HCT116 (cell line): ENCODE measurements around the gene ACSS3. TPM values are rescaled to one million over a fixed set of nuclear protein-coding genes. Genes with fewer than 3 reads are reported as not detected.

ENCODE experiments used
- ATAC-seq: fragments of 200-7000 bp; cut with Tn5 transposase; 2 replicates; pipeline ENCODE4 v1.9.1; 2020; ENCODE audit warnings: mild to moderate bottlenecking, moderate library complexity
- BruUV-seq: library from RNA; stranded (reverse); fragments of 400-500 nt; replicated peaks from 2 replicates; lab custom pipeline; 2021; lab: Mats Ljungman, UMichigan
- CTCF ChIA-PET: fragments of 300-600 bp; sonication (Branson Sonifier 250); formaldehyde crosslinking; loops from one replicate; lab custom pipeline; 2021; ENCODE audit warnings: antibody characterized with exemption; lab: Charles Lee
- POLR2A ChIA-PET: fragments of 300-600, 350-600 bp; sonication (Branson Sonifier 250); formaldehyde crosslinking; loops from one replicate; lab custom pipeline; 2021; ENCODE audit warnings: antibody characterized with exemption; lab: Charles Lee
- RAD21 ChIA-PET, 2 experiments: fragments of 300-600 bp; sonication (Branson Sonifier 250); formaldehyde crosslinking; loops; one replicate each; lab custom pipeline; 2023; ENCODE audit warnings: low total read pairs in 2 of 2; ENCODE audit not compliant: uncharacterized antibody in 2 of 2, unreplicated experiment in 2 of 2, low non-redundant PET in 1 of 2; lab: Charles Lee
- DNase-seq: peaks from one replicate; pipeline ENCODE4 v3.0.0-alpha.2; 2010; ENCODE audit warnings: low read depth, low spot score
- H2AFZ ChIP-seq: fragments of 200-600 bp; shearing (Covaris generic), sonication (generic); 2 replicates; pipeline ENCODE4 v1.6.1; 2017; ENCODE audit warnings: low read depth, mixed run types, mixed read lengths, antibody characterized with exemption, low read length; ENCODE audit not compliant: poor library complexity, severe bottlenecking
- H3K27ac ChIP-seq: 2 replicates; pipeline ENCODE4 v1.5.1; 2012; ENCODE audit warnings: low read depth, low read length
- H3K27me3 ChIP-seq: fragments of 200-600 bp; sonication (generic); 2 replicates; pipeline ENCODE4 v1.6.1; 2016; ENCODE audit warnings: mixed run types, low read length, mixed read lengths; ENCODE audit not compliant: insufficient read depth
- H3K36me3 ChIP-seq, 2 experiments: fragments of 200-500 bp in 1 of 2; fragments of 200-600 bp in 1 of 2; sonication (Bioruptor generic) in 1 of 2; sonication (generic) in 1 of 2; 2 replicates each; pipeline versions ENCODE4 v1.5.1 to v1.6.1; 2014 to 2016; ENCODE audit warnings: low read length in 2 of 2, inconsistent platforms in 1 of 2, mixed read lengths in 1 of 2, mixed run types in 1 of 2; ENCODE audit not compliant: insufficient read depth in 2 of 2, control insufficient read depth in 1 of 2
- H3K4me1 ChIP-seq, 2 experiments: fragments of 200-600 bp in 1 of 2; sonication (generic) in 1 of 2; 2 replicates each; pipeline versions ENCODE4 v1.5.1 to v1.6.1; 2012 to 2017; ENCODE audit warnings: low read length in 2 of 2, inconsistent platforms in 1 of 2, mild to moderate bottlenecking in 1 of 2, mixed read lengths in 1 of 2, mixed run types in 1 of 2, moderate library complexity in 1 of 2; ENCODE audit not compliant: insufficient read depth in 2 of 2, control insufficient read depth in 1 of 2
- H3K4me2 ChIP-seq: fragments of 200-600 bp; sonication (generic); 2 replicates; pipeline ENCODE4 v1.6.1; 2017; ENCODE audit warnings: mixed run types, low read length, mixed read lengths
- H3K4me3 ChIP-seq, 2 experiments: fragments of 200-600 bp in 1 of 2; sonication (generic) in 1 of 2; replicated peaks in 1 of 2; 2 replicates each; pipeline ENCODE4 v1.5.1; 2011 to 2016; ENCODE audit warnings: low read length in 2 of 2, control low read depth in 1 of 2, low read depth in 1 of 2, mild to moderate bottlenecking in 1 of 2, mixed read lengths in 1 of 2, mixed run types in 1 of 2
- H3K79me2 ChIP-seq: fragments of 200-600 bp; sonication (generic); 2 replicates; pipeline ENCODE4 v1.6.1; 2017; ENCODE audit warnings: mild to moderate bottlenecking, mixed run types, low read length, moderate library complexity, mixed read lengths; ENCODE audit not compliant: insufficient read depth
- H3K9ac ChIP-seq: fragments of 200-600 bp; sonication (generic); 2 replicates; pipeline ENCODE4 v1.6.1; 2016; ENCODE audit warnings: low read length, mixed read lengths
- H3K9me2 ChIP-seq: fragments of 200-600 bp; sonication (generic), shearing (Covaris generic); 2 replicates; pipeline ENCODE4 v1.6.1; 2017; ENCODE audit warnings: mixed run types, mild to moderate bottlenecking, moderate library complexity; ENCODE audit not compliant: insufficient read depth
- H3K9me3 ChIP-seq, 2 experiments: fragments of 200-500 bp in 1 of 2; fragments of 200-600 bp in 1 of 2; sonication (Bioruptor generic) in 1 of 2; sonication (generic) in 1 of 2; 2 replicates each; pipeline ENCODE4 v1.6.1; 2014 to 2017; ENCODE audit warnings: low read length in 2 of 2, mixed read lengths in 2 of 2, inconsistent platforms in 1 of 2, low read depth in 1 of 2, mild to moderate bottlenecking in 1 of 2, mixed run types in 1 of 2, moderate library complexity in 1 of 2; ENCODE audit not compliant: control insufficient read depth in 1 of 2, insufficient read depth in 1 of 2
- H4K20me1 ChIP-seq: fragments of 200-600 bp; sonication (generic), shearing (Covaris generic); 2 replicates; pipeline ENCODE4 v1.6.1; 2017; ENCODE audit warnings: mixed run types, mild to moderate bottlenecking, moderate library complexity; ENCODE audit not compliant: insufficient read depth
- CEBPB ChIP-seq: IDR thresholded peaks from 2 replicates; pipeline ENCODE4 v1.6.1; 2012; ENCODE audit warnings: low read depth
- EGR1 ChIP-seq: IDR thresholded peaks from 2 replicates; pipeline ENCODE4 v1.6.1; 2012; ENCODE audit warnings: low read depth
- EZH2 ChIP-seq: fragments of 200-600 bp; sonication (generic); IDR thresholded peaks from 2 replicates; pipeline ENCODE4 v1.6.1; 2017; ENCODE audit warnings: antibody characterized with exemption, mixed run types
- EZH2phosphoT487 ChIP-seq: fragments of 200-600 bp; IDR thresholded peaks from 2 replicates; pipeline ENCODE4 v1.6.1; 2018; ENCODE audit warnings: antibody characterized with exemption, borderline replicate concordance
- JUND ChIP-seq: IDR thresholded peaks from 2 replicates; pipeline ENCODE4 v1.6.1; 2012
- POLR2AphosphoS5 ChIP-seq: IDR thresholded peaks from 2 replicates; pipeline ENCODE4 v1.6.1; 2011; ENCODE audit warnings: mild to moderate bottlenecking, low read depth, low read length, moderate library complexity
- SP1 ChIP-seq: IDR thresholded peaks from 2 replicates; pipeline ENCODE4 v1.6.1; 2012; ENCODE audit warnings: low read depth
- SRF ChIP-seq: IDR thresholded peaks from 2 replicates; pipeline ENCODE4 v1.6.1; 2012; ENCODE audit warnings: low read depth
- TCF7L2 ChIP-seq: IDR thresholded peaks from 2 replicates; pipeline ENCODE4 v1.7.0; 2011; ENCODE audit warnings: borderline replicate concordance, inconsistent platforms; ENCODE audit not compliant: insufficient read depth, insufficient read length; ENCODE audit errors: extremely low read depth
- YY1 ChIP-seq: IDR thresholded peaks from 2 replicates; pipeline ENCODE4 v1.6.1; 2011; ENCODE audit warnings: low read length, low read depth, moderate library complexity, mild to moderate bottlenecking; ENCODE audit not compliant: insufficient replicate concordance; ENCODE audit errors: extremely low read depth
- ZBTB33 ChIP-seq: IDR thresholded peaks from 2 replicates; pipeline ENCODE4 v1.6.1; 2011; ENCODE audit warnings: mild to moderate bottlenecking, low read length, moderate library complexity; ENCODE audit not compliant: insufficient replicate concordance; ENCODE audit errors: extremely low read depth
- intact Hi-C: fragments of 100-400 bp; cut with micrococcal nuclease; formaldehyde crosslinking; loops from 2 replicates; pipeline ENCODE4 v1.10.0; 2022
- total RNA-seq: library from RNA; stranded (reverse); gene quantifications from one replicate; pipeline ENCODE4 v1.2.1, GENCODE V29; 2021; ENCODE audit not compliant: unreplicated experiment

The ACSS3 gene
- total RNA-seq, 1 experiment from 2014 or later: 0.30 TPM

GRCh38 chr12:81212996-81213696 lies 135.3 kb downstream of the ACSS3 start:
- no peak overlapping the region for H3K4me3 ChIP-seq
- H4K20me1 ChIP-seq: no peaks in the 10 kb centered on the region
- CTCF ChIA-PET: no interaction called here
- TF ChIP-seq CEBPB: no peak
- TF ChIP-seq TCF7L2: no peak
- TF ChIP-seq, all 23 proteins: peak for 0
- POLR2A ChIA-PET: no interaction called here
- Histone ChIP-seq H3K27me3 (no peaks in the 10 kb centered on the region), H3K9me2 (no peaks in the 10 kb centered on the region), H3K27ac (no peak overlapping the region), H3K4me1 (peaks cover 0 to 9% of the 10 kb centered on the region in 2 experiments; a peak in 2 of 4 replicates), H2AFZ (no peak overlapping the region), H3K79me2 (no peaks in the 10 kb centered on the region), H3K9ac (no peak overlapping the region), H3K9me3 (no peaks in the 10 kb centered on the region), H3K36me3 (no peaks in the 10 kb centered on the region), H3K4me2 (no peak overlapping the region)
- RAD21 ChIA-PET: no interaction called here
- DNase-seq (no peak), ATAC-seq (no peak)
- intact Hi-C loops: no loop called here
- no TSS peak for BruUV-seq

- Histone ChIP-seq H3K4me2 (no peak overlapping the region), H3K27me3 (0 out of 2 replicates have a peak, but pooled peaks cover 4% of the 10 kb centered on the region), H3K36me3 (no peaks in the 10 kb centered on the region), H3K79me2 (no peaks in the 10 kb centered on the region), H3K27ac (no peak overlapping the region), H3K4me1 (no peaks in the 10 kb centered on the region), H3K9me3 (no peaks in the 10 kb centered on the region), H3K9ac (no peak overlapping the region), H3K9me2 (no peaks in the 10 kb centered on the region), H2AFZ (no peak overlapping the region), H4K20me1 (no peaks in the 10 kb centered on the region), H3K4me3 (no peak overlapping the region)
- ATAC-seq (no peak), DNase-seq (no peak)
- RAD21 ChIA-PET: no interaction called here
- CTCF ChIA-PET: no interaction called here
- no TSS peak for BruUV-seq
- POLR2A ChIA-PET: no interaction called here
- no peak for TF ChIP-seq JUND
- TF ChIP-seq SRF: no peak
- TF ChIP-seq ZBTB33: no peak
- TF ChIP-seq SP1: no peak
- no peak for TF ChIP-seq EGR1
- TF ChIP-seq EZH2phosphoT487: no peak
- TF ChIP-seq EZH2: no peak
- no peak for TF ChIP-seq POLR2AphosphoS5
- no peak for TF ChIP-seq YY1
- intact Hi-C loops: no loop called here
Observed at GRCh38 chr12:81216739-81217138, 138.9 kb downstream of the ACSS3 start.
